A549 (cell line): ENCODE data around the gene GPR146. TPM values are rescaled to one million over a fixed set of nuclear protein-coding genes. Genes with fewer than 3 reads are reported as not detected.

Experiments used
- ATAC-seq, 2 experiments: fragments of 200-7000 bp in 1 of 2; fragments of >200 bp in 1 of 2; cut with Nextera tagmentation in 1 of 2; cut with Tn5 transposase in 1 of 2; 3 replicates each; pipeline versions ENCODE4 v1.8.0 to v1.9.1; 2018 to 2020; ENCODE audit warnings: mild to moderate bottlenecking in 1 of 2, moderate library complexity in 1 of 2
- CTCF ChIA-PET: fragments of 300-600 bp; sonication (Branson Sonifier 250); formaldehyde crosslinking; extraction: SDS; loops from one replicate; lab custom pipeline; 2021; ENCODE audit warnings: antibody characterized with exemption, inconsistent platforms; lab: Yijun Ruan, JAX
- POLR2A ChIA-PET: fragments of 350-600 bp; formaldehyde crosslinking; extraction: SDS; loops from one replicate; lab custom pipeline; 2021; ENCODE audit warnings: antibody characterized with exemption, inconsistent platforms; lab: Yijun Ruan, JAX
- DNase-seq, 2 experiments: peaks; one replicate each; pipeline versions ENCODE4 v3.0.0 to v3.0.0-alpha.2; 2011 to 2016; ENCODE audit warnings: low read depth in 1 of 2, low spot score in 1 of 2
- FAIRE-seq: peaks from 2 replicates; lab custom pipeline; 2011; peaks lifted over from hg19 to GRCh38; lab: Jason Lieb, UNC
- H3K27ac ChIP-seq, 2 experiments: fragments of >200 bp; sonication (Bioruptor Twin); formaldehyde crosslinking; 3 replicates each; pipeline ENCODE4 v1.5.1; 2016 to 2017
- H3K4me1 ChIP-seq: fragments of >200 bp; sonication (Bioruptor Twin); formaldehyde crosslinking; 3 replicates; pipeline ENCODE4 v1.6.1; 2016
- H3K4me2 ChIP-seq: fragments of >200 bp; sonication (Bioruptor Twin); formaldehyde crosslinking; 3 replicates; pipeline ENCODE4 v1.6.1; 2016
- H3K4me3 ChIP-seq: fragments of >200 bp; sonication (Bioruptor Twin); formaldehyde crosslinking; 3 replicates; pipeline ENCODE4 v1.5.1; 2016
- H3K9me3 ChIP-seq: fragments of >200 bp; sonication (Bioruptor Twin); formaldehyde crosslinking; 3 replicates; pipeline ENCODE4 v1.6.1; 2016
- BHLHE40 ChIP-seq: IDR thresholded peaks from 2 replicates; pipeline ENCODE4 v1.6.1; 2012; ENCODE audit warnings: low read depth, low read length, inconsistent platforms
- CBX8 ChIP-seq: fragments of 200-600 bp; sonication (generic); IDR thresholded peaks from 2 replicates; pipeline ENCODE4 v1.6.1; 2016
- CEBPB ChIP-seq, 2 experiments: fragments of >200 bp in 1 of 2; sonication (Bioruptor Twin) in 1 of 2; formaldehyde crosslinking in 1 of 2; IDR thresholded peaks; 2 replicates each; pipeline ENCODE4 v1.6.1; 2012 to 2016
- ESRRA ChIP-seq: fragments of 150-350 bp; IDR thresholded peaks from 2 replicates; pipeline ENCODE4 v1.6.1; 2014; ENCODE audit warnings: mild to moderate bottlenecking, low read length, borderline replicate concordance
- FOSB ChIP-seq: fragments of 250-450 bp; sonication (Bioruptor Pico); IDR thresholded peaks from 2 replicates; pipeline ENCODE4 v1.5.0; 2020; ENCODE audit warnings: mild to moderate bottlenecking, moderate library complexity
- FOXS1 ChIP-seq: fragments of 250-450 bp; sonication (Bioruptor Pico); IDR thresholded peaks from 2 replicates; pipeline ENCODE4 v1.5.0; 2020; ENCODE audit warnings: mild to moderate bottlenecking, moderate library complexity
- HOXB13 ChIP-seq: fragments of 250-450 bp; sonication (Bioruptor Pico); IDR thresholded peaks from 2 replicates; pipeline ENCODE4 v1.5.0; 2020; ENCODE audit warnings: low read depth, mild to moderate bottlenecking, moderate library complexity
- HOXB5 ChIP-seq: fragments of 250-450 bp; sonication (Bioruptor Pico); IDR thresholded peaks from 2 replicates; pipeline ENCODE4 v1.5.0; 2020; ENCODE audit warnings: mild to moderate bottlenecking, moderate library complexity
- JUNB ChIP-seq: fragments of >200 bp; sonication (Bioruptor Twin); formaldehyde crosslinking; IDR thresholded peaks from 2 replicates; pipeline ENCODE4 v1.6.1; 2016
- MYC ChIP-seq: IDR thresholded peaks from 2 replicates; pipeline ENCODE4 v1.6.1; 2012; ENCODE audit warnings: mild to moderate bottlenecking, inconsistent platforms, low read length, improper control_type of control experiment, borderline replicate concordance
- POLR2AphosphoS2 ChIP-seq: conservative IDR thresholded peaks from 2 replicates; pipeline ENCODE4 v1.6.1; 2012; ENCODE audit warnings: low read length, improper control_type of control experiment, inconsistent platforms
- RNF2 ChIP-seq: fragments of 200-600 bp; sonication (generic); IDR thresholded peaks from 2 replicates; pipeline ENCODE4 v1.6.1; 2016; ENCODE audit warnings: low read depth, mild to moderate bottlenecking, antibody characterized with exemption, moderate library complexity, borderline replicate concordance
- SMC3 ChIP-seq: fragments of >200 bp; sonication (Bioruptor Twin); formaldehyde crosslinking; IDR thresholded peaks from 3 replicates; pipeline ENCODE4 v1.6.1; 2018; ENCODE audit warnings: inconsistent platforms
- SREBF2 ChIP-seq: fragments of 450-650 bp; IDR thresholded peaks from 2 replicates; pipeline ENCODE4 v1.6.1; 2014; ENCODE audit warnings: mild to moderate bottlenecking, moderate library complexity
- TFCP2L1 ChIP-seq: fragments of 250-450 bp; sonication (Bioruptor Pico); IDR thresholded peaks from 2 replicates; pipeline ENCODE4 v1.5.0; 2021; ENCODE audit warnings: mild to moderate bottlenecking
- TP53 ChIP-seq: fragments of 250-450 bp; sonication (Bioruptor Pico); IDR thresholded peaks from 2 replicates; pipeline ENCODE4 v1.5.0; 2021; ENCODE audit warnings: mild to moderate bottlenecking, moderate library complexity
- ZC3H11A ChIP-seq: fragments of 450-650 bp; IDR thresholded peaks from 2 replicates; pipeline ENCODE4 v1.6.1; 2014; ENCODE audit warnings: antibody characterized with exemption, mild to moderate bottlenecking
- WGBS: methylation state at CpG from one replicate; pipeline ENCODE4 v1.1.6; 2017; ENCODE audit errors: missing lambda C conversion rate; 5-methylcytosine and 5-hydroxymethylcytosine counted together
- polyA plus RNA-seq, 4 experiments: library from polyadenylated mRNA; depleted of rRNA in 3 of 4; stranded (reverse); fragments of >200 nt; fragmentation: RNase III in 1 of 4; extraction: RNeasy Plus Mini Kit Qiagen cat#74134 plus additional on column Dnase treatment in 1 of 4; gene quantifications; 2 replicates in 3 of 4; 3 replicates in 1 of 4; pipeline ENCODE4 v1.2.3, GENCODE V29; 2011 to 2017
- TF ChIP-seq, protein P1 (sequence below): fragments of >200 bp; sonication (Bioruptor Twin); formaldehyde crosslinking; IDR thresholded peaks from 3 replicates; pipeline ENCODE4 v1.5.1; 2016
- TF ChIP-seq, protein P2 (sequence below): fragments of 200-600 bp; sonication (generic); IDR thresholded peaks from 2 replicates; pipeline ENCODE4 v1.6.1; 2016; ENCODE audit warnings: antibody characterized with exemption, mild to moderate bottlenecking, moderate library complexity
- TF ChIP-seq, protein P3 (sequence below): fragments of 250-450 bp; sonication (Bioruptor Pico); IDR thresholded peaks from 2 replicates; pipeline ENCODE4 v1.5.0; 2021; ENCODE audit warnings: mild to moderate bottlenecking, moderate library complexity, borderline replicate concordance
- TF ChIP-seq, protein P4 (sequence below): IDR thresholded peaks from 2 replicates; pipeline ENCODE4 v1.6.1; 2012

Gene GPR146
- polyA plus RNA-seq, 2 of the 4 experiments (the other 2 are of a cell fraction): 0.50 to 0.75 TPM

DNA sequence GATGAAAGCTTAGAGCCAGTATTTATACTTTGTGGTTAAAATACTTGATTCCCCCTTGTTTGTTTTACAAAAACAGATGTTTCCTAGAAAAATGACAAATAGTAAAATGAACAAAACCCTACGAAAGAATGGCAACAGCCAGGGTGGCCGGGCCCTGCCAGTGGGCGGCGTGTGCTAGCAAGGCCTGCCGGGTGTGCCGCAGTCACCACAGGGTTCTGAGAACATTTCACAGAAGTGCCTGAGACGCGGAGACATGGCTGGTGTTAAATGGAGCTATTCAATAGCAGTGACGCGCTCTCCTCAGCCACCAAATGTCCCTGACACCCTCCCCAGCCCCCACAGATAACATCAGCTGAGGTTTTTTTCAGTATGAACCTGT lies 14.5 kb downstream of the GPR146 start (continued):
- TF ChIP-seq, protein P1, sequence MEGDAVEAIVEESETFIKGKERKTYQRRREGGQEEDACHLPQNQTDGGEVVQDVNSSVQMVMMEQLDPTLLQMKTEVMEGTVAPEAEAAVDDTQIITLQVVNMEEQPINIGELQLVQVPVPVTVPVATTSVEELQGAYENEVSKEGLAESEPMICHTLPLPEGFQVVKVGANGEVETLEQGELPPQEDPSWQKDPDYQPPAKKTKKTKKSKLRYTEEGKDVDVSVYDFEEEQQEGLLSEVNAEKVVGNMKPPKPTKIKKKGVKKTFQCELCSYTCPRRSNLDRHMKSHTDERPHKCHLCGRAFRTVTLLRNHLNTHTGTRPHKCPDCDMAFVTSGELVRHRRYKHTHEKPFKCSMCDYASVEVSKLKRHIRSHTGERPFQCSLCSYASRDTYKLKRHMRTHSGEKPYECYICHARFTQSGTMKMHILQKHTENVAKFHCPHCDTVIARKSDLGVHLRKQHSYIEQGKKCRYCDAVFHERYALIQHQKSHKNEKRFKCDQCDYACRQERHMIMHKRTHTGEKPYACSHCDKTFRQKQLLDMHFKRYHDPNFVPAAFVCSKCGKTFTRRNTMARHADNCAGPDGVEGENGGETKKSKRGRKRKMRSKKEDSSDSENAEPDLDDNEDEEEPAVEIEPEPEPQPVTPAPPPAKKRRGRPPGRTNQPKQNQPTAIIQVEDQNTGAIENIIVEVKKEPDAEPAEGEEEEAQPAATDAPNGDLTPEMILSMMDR: no peak

DNA sequence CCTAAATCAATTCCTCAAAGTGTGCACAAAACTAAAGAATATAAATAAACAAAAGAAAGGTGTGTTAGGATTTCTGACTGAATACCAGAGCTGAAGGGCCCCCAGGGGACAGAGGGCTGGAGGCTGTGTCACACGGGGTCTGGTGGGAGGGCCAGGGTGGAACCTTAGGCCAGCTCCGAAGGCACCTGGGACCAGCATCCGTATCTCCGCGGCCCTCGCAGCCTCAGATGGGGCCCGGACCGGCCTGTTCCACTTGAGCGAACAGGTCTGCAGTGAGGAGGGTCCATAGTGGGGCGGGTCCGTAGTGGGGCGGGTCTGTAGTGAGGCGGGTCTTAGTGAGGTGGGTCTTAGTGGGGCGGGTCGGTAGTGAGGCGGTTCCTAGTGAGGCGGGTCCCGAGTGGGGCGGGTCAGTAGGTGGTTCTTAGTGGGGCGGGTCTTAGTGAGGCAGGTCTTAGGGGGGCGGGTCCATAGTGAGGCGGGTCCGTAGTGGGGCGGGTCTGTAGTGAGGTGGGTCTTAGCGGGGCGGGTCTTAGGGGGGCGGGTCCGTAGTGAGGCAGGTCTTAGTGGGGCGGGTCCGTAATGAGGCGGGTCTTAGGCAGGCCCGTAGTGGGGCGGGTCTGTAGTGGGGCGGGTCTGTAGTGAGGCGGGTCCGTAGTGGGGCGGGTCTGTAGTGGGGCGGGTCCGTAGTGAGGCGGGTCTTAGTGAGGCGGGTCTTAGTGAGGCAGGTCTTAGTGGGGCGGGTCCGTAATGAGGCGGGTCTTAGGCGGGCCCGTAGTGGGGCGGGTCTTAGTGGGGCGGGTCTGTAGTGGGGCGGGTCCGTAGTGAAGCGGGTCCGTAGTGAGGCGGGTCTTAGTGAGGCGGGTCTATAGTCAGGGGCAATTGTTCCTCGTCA lies 15.1 kb downstream of the GPR146 start:
- WGBS: 81% methylated on average over 19 of the region's 55 CpGs
- no peak overlapping the region for H3K4me2 ChIP-seq
- H3K4me3 ChIP-seq: no peak overlapping the region
- FAIRE-seq (no peak), DNase-seq (peak in 1 of 2 experiments; percentile 74), ATAC-seq (peak in 1 of 2 experiments; percentile 77; a peak in 3 of 6 replicates)
- H3K4me1 ChIP-seq: no peaks in the 10 kb centered on the region
- H3K27ac ChIP-seq: no peak overlapping the region
- CTCF ChIA-PET: interaction anchor here (1.1 to 20.4 kb wide), 5 partner anchors 27 to 64 kb away, joined by 3 to 487 read pairs (median 5); partner anchors contain the start of gene GPER1
- no peaks in the 10 kb centered on the region for H3K9me3 ChIP-seq
- no peak for TF ChIP-seq FOXS1 (CRISPR knock-in tag)
- no peak for TF ChIP-seq MYC
- POLR2A ChIA-PET: no interaction called here

DNA sequence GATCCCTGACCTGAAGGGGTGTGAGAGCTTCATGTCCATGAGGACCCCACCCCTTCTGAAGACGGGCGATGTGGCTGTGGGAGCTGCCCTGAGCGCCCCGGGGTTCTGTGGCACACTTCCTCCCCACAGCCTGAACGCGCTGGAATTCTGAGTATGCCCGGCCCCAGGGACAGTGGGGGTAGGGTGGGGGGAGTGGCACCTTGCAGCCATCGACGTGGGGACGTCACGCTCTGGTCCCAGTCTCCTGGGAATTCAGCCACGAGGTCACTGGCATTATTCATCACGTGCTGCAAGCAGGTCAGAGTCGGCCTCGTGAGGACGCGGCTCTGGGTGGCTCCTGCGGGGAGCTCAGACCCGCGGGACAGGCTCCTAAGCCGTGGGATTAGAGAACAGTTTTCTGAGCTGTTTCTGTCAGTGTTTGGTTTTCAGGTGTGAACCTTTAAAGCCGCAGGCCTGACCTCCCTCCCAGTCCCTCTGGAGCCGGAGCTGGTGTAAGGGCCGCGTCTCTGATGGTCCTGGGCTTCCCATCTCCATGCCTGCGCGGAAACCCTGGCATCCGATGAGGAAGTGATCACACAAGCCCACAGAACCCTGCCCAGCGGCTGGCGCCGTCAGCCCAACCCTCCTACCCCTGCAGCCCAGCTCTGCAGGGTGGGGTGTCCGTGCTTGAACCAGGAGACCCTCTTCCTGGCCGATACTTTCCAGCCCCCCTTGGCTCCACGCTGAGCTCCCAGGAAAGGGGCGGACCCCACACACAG lies 16.1 kb downstream of the GPR146 start:
- H3K9me3 ChIP-seq: no peaks in the 10 kb centered on the region
- ChIA-PET POLR2A (no interaction called here), CTCF (interaction anchor here (0.8 to 20.4 kb wide), 7 partner anchors 15 to 372 kb away, joined by 3 to 487 read pairs (median 4); partner anchors contain the start of gene GPR146)
- H3K4me3 ChIP-seq: no peak overlapping the region
- DNase-seq: no peak
- TF ChIP-seq FOXS1 (CRISPR knock-in tag): no peak
- TF ChIP-seq, protein P1: no peak
- TF ChIP-seq JUNB: no peak
- TF ChIP-seq CEBPB (IDR thresholded peaks at IDR 0.05): no peak
- TF ChIP-seq RNF2: no peak
- TF ChIP-seq HOXB13 (CRISPR knock-in tag): no peak
- no peak for TF ChIP-seq SMC3
- no peak for TF ChIP-seq TFCP2L1 (CRISPR knock-in tag)
- TF ChIP-seq, protein P2, sequence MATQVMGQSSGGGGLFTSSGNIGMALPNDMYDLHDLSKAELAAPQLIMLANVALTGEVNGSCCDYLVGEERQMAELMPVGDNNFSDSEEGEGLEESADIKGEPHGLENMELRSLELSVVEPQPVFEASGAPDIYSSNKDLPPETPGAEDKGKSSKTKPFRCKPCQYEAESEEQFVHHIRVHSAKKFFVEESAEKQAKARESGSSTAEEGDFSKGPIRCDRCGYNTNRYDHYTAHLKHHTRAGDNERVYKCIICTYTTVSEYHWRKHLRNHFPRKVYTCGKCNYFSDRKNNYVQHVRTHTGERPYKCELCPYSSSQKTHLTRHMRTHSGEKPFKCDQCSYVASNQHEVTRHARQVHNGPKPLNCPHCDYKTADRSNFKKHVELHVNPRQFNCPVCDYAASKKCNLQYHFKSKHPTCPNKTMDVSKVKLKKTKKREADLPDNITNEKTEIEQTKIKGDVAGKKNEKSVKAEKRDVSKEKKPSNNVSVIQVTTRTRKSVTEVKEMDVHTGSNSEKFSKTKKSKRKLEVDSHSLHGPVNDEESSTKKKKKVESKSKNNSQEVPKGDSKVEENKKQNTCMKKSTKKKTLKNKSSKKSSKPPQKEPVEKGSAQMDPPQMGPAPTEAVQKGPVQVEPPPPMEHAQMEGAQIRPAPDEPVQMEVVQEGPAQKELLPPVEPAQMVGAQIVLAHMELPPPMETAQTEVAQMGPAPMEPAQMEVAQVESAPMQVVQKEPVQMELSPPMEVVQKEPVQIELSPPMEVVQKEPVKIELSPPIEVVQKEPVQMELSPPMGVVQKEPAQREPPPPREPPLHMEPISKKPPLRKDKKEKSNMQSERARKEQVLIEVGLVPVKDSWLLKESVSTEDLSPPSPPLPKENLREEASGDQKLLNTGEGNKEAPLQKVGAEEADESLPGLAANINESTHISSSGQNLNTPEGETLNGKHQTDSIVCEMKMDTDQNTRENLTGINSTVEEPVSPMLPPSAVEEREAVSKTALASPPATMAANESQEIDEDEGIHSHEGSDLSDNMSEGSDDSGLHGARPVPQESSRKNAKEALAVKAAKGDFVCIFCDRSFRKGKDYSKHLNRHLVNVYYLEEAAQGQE: no peak
- no peak for TF ChIP-seq POLR2AphosphoS2
- TF ChIP-seq SREBF2: no peak
- TF ChIP-seq CBX8: no peak
- no peak for TF ChIP-seq BHLHE40
- no peak for TF ChIP-seq ESRRA
- TF ChIP-seq ZC3H11A: no peak
- TF ChIP-seq, protein P3, sequence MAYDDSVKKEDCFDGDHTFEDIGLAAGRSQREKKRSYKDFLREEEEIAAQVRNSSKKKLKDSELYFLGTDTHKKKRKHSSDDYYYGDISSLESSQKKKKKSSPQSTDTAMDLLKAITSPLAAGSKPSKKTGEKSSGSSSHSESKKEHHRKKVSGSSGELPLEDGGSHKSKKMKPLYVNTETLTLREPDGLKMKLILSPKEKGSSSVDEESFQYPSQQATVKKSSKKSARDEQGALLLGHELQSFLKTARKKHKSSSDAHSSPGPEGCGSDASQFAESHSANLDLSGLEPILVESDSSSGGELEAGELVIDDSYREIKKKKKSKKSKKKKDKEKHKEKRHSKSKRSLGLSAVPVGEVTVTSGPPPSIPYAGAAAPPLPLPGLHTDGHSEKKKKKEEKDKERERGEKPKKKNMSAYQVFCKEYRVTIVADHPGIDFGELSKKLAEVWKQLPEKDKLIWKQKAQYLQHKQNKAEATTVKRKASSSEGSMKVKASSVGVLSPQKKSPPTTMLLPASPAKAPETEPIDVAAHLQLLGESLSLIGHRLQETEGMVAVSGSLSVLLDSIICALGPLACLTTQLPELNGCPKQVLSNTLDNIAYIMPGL (CRISPR knock-in tag): no peak
- TF ChIP-seq, protein P4, sequence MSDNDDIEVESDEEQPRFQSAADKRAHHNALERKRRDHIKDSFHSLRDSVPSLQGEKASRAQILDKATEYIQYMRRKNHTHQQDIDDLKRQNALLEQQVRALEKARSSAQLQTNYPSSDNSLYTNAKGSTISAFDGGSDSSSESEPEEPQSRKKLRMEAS: no peak
- no peak for TF ChIP-seq FOSB (CRISPR knock-in tag)
- no peak for TF ChIP-seq TP53
- TF ChIP-seq HOXB5 (CRISPR knock-in tag): no peak
- TF ChIP-seq, all 56 proteins: peak for 0
- no peaks in the 10 kb centered on the region for H3K4me1 ChIP-seq
- WGBS: 90% methylated on average over 29 of the region's 35 CpGs
- no peak overlapping the region for H3K4me2 ChIP-seq
- ATAC-seq: no peak
- no peak overlapping the region for H3K27ac ChIP-seq
- FAIRE-seq: no peak
